OCI-M2 (cell line): Measurements from ENCODE around the gene GLG1.

Source experiments
- DNase-seq: peaks from one replicate; lab custom pipeline; 2025; ENCODE audit not compliant: unreplicated experiment; lab: John Stamatoyannopoulos, UW

Gene GLG1

DNA sequence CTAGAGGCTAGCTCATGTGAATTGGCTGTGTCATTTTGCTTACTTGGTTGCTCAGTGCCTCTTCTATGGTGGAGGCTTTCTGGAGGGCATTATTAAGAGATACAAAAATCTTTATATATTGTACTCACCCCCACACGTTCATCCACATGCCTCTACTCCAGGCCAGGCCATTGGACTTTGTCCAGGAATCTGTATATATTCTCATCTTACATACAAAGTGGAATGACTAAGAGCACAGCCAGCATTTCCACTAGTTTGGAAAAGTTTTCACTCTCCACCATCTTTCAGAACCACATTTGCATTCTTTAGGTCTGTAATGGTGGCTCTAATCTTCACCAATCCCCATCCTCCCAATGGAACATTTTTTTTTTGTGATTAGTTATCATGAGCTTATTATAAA, 4.8 kb upstream of the GLG1 start:
- no peak for DNase-seq

DNA sequence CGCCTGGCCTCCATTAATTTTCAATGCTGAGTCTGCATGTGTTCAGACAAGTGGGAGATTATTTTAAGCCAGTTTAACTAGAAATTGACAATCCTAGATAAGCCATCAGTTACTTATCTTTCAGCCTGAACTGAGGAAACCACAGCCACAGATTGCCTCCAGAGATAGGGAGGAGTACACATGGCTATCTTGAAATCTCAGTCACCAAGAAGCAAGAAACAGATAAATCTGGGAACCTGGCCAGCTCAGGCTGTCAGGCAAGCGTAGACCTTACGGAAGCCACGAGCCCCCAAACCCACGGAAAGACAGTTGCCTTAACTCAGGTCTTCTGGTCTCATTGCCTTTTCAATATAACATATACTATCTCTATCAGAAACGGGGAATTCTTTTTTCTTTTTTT, 2.0 kb upstream of the GLG1 start:
- no peak for DNase-seq

DNA sequence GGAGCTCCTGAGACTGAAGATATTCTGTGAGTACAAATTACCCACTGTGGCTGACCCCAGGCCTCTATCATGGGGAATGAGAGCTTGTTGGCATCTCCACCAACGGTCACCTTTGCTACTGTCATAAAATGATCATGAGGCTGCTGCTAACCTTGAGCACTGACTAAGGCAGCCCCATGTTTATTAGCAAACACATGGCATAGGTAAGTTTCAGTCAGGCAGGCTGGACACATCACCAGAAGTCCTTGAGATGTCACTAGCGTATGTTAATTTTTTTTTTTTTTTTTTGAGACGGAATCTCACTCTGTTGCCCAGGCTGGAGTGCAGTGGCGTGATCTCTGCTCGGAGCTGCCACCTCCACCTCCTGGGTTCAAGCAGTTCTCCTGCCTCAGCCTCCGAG, 1.5 kb upstream of the GLG1 start:
- DNase-seq: no peak

DNA sequence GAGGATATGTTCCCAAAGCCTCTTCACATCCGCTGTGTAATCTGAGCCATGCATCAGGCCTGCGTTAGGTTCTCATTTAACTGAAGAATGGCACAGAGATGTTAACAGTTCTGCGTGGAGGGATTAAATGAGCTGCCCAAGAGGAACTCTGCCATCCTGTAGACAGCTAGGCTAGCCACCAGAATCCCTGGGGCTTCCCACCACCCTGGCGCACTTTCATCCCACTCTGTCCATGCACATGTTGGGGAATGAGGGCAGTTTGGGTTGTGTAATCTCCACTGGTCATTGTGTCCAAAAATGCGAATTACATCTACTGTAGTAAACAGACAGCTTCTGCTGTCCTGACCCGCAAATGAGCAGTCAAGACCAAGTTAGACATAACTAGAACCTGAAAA, 1.0 kb upstream of the GLG1 start:
- no peak for DNase-seq

DNA sequence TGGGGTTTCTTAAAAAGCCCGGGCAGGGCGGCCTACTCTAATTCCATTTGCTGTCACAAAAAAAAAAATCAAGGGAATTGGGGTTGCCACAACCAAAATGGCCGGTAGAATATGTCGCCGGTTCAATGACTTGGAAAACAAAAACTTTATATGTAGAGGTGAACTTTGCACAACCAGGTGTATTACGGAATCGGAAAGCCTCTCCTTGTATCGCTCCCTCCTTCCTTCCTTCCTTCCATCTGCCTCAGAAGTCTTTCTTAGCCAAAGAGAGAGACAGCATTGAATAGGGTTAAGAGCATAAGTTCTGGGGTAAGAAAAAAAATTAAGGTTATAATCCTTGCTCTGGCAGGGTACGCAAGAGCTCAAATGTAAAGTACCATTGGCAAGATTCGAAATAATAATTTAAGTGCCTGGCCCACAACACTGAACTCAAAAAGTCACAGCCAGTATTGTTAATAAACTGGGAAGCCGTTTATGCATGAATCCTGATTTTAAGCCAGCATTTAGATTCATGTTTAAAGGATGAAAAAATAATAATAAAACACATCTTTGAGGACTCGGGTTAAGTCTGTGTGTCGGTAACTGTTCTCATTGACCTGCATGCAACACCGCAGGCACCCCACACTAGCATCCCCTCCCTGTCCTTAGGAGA, 522 bp upstream of the GLG1 start:
- no peak for DNase-seq

DNA sequence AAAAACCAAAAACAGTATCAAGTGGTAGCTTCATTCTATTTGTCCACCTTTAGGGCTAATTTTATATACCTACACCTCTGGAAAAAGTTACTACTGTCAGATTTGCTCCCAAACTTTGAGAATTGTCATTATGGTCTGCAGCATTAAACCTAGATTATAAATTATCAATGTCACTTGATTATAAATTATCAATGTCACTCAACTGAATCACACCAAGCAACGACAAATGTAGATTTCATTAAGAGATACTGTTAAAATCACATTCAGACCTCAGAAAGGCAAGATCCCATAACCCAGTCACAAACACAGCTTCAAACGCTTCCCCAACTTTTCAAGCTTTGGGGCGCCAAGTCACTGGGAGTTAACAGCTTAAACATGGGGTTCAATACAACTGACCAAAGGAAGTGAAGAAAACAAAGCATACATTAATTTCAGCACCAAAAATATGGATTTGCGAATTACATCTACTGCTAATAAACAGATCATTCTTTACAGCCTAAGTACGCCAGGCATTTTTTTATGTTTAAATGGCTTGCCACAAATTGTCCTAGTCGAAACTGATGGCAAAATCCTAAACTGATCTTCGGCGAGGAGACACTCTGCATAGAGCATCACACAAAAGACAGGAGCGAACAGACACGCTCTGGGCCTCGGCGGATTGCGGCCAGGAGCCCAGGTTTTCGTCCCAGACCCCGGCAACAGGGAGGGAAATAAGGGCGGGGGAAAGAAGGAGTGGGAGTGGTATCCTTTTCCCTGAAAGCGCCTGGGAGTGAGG, 981 bp downstream of the GLG1 start:
- DNase-seq: no peak

DNA sequence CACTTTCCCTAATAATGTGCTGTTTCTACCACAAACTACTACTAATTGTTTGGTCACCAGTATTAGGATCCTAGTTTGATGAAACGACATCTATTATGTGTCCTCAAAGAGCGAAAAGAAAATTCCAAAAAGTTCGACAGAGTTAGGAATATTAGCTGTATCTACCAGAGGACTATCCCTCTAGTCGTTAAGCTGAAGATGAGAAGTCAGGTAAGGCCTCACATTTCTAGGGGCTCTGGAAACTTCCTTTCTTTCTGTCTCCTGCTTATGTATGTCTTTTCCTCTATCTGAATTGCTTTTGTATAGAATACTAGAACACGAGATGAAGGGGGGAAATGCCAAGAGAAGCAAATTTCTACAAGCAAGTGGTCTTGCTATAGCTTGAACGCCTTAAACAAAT, 1.6 kb downstream of the GLG1 start:
- DNase-seq: no peak

DNA sequence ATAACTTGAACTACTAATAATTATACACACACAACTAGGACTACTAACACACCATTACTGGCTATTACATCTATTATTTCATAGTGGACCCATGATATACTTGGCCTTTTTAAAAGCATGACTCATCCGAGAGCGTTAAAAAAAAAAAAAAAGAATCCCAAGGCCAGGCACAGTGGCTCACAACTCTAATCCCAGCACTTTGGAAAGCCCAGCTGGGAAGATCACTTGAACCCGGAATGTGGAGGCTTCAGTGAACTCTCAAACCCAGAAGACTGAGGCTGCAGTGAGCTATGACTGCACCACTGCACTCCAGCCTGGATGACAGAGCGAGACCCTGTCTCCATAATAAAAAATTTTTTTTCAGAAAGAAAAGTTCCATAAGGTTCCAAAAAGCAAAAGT, 3.1 kb downstream of the GLG1 start:
- no peak for DNase-seq

DNA sequence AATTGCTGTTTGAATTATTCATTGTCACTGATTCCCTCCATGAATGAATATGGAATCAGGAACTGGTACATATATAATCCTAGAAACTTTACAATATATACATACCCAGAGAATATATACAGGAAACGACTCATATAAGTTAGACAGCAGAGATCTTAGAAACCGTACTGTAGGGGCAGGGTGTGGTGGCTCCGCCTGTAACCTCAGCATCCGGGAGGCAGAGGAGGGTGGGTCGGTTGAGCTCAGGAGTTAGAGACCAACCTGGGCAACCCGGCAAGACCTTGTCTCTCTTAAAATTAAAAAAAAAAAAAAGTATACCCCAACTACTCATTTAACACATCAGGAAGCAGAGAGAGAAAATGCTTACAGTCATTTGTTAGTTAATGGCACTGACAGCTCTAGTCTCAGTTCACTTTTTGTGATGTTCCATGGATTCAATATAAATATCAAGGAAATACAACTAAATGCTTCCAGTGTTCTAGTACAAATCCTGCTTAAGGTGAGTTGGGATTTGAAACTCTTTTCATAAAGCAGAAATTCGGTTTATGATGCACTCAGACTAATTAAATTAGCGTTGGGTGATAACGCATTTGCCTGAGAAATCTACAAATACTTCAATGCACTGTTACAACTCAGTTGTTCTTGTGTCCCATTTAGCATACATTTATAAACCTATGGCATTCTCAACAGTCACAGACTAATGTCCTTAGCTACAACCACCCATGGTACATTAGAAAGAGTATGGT, 5.6 kb downstream of the GLG1 start:
- DNase-seq: no peak

DNA sequence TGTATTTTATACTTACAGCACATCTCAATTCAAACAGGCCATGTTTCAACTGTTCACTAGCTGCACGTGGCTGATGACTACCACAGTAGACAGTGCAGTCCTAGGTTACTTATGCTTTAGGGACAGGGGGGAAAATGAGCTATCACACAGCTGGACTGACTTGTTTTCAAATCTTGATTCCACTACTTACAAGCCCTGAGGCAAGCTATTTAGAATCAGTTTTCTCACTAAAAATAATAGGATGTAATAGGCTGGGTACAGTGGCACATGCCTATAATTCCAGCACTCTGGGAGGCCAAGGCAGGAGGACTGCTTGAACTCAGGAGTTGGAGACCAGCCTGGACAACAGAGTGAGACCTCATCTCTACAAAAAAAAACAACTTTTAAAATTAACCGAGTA, 10.3 kb downstream of the GLG1 start:
- no peak for DNase-seq

DNA sequence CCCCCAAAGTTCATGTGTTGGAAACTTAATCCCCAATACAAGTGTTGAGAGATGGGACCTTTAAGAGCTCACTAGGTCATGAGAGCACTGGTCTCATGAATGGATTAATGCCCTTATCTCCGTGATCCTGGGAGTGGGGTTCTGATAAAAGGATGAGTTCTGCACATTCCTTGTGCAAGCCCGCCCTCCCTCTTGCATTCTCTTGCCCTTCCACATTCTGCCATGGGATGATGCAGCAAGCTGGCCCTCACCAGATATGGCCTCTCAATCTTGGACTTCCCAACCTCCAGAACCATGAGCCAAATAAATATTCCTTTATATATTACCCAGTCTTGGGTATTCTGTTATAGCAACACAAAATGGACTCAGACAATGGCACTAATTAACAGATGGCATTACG, 14.1 kb downstream of the GLG1 start:
- no peak for DNase-seq

DNA sequence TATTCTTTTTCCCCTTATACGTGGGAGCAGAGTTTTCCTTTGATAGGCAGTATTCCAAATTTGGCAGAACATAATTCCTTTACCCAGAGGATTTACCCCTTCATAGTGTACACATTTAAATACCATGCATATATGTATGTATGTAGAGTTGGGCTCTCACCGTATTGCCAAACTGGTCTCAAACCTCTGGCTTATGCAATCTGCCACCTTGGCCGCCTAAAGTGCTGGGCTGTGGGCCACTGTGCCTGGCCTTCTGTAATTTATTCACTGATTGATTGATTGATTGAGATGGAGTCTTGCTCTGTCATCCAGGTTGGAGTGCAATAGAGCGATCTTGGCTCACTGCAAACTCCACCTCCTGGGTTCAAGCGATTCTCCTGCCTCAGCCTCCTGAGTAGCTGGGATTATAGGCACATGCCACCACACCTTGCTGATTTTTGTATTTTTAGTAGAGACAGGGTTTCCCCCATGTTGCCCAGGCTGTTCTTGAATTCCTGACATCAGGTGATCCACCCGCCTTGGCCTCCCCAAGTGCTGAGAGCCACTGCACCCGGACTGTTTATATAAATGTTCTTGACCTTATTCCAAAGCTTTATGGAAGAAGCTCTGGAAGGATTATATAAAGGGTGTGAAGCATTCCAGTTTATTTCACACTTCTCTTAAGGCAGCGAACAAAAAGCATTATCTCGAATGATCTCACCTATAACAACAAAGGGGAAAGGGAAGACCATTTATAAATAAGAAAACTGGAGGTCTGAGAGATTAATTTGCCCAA, 14.9 kb downstream of the GLG1 start:
- DNase-seq: no peak

DNA sequence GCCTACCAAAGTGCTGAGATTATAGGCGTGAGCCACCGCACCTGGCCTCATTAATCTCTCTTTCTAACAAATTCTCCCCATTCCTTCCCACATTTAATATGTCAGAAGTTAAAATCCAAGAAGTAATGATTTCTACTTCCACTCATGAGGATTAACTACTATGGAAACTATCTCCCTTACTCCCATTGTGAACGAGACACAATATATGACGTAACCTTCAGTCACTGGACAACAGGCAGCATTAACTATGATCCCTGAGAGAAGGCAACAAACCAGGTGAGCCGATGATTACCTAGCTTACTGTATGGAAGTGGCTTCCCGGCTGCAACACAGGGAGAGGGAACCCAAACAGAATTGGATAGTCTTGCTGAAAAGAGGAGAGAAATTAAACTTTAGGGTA, 20.0 kb downstream of the GLG1 start:
- no peak for DNase-seq

DNA sequence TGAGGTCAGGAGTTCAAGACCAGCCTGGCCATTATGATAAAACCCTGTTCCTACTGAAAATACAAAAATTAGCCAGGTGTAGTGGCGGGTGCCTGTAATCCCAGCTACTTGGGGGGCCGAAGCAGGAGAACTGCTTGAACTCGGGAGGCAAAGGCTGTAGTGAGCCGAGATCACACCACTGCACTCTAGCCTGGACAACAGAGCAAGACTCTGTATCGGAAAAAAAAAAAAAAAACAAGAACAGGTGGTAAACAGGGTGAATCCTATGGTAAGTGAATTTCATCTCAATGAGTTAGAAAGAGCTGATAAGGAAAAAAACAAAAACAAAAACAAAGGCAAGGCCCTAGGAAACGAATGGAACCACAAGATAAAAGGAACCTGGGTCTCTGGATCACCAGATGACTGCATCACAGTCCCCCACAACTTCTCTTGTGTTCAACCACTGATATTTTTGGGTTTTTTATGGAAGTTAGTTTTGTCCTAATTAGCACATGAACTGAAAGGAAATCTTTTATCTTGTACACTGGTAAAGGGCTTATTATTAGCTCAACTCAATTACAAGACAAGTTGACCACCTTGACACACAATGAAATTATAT, 21.0 kb downstream of the GLG1 start:
- DNase-seq: no peak

DNA sequence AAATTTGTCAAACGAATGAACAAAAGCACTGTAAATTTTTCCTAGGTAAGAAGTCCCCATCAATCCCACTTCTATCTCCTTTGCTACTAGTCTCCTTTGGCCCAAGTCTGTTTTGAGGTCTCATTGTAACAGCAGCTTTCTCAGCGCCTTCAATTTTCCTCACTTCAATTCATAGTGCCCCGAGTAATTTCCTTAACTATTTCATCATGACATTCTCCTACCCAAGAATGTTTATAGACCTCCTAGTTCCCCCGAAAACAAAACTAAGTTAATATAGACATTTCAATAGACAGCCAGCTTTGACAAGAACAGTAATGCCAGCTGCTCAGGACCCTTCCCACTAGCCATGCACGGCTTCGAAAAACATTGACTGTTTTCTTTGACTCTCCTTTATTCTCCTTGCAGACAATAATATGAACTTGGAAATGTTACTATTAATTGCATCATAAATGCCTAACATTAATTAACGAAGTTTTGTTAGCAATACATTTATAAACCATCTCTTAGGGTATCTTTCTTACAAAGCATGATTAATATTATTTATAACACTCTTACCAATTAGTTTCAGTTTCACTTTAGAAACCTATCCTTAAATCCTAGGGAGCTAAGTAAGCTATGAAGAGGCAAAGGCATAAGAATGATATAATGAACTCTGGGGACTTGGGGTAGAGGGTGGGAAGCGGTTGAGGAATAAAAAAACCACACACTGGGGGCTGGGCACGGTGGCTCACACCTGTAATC, 22.8 kb downstream of the GLG1 start:
- no peak for DNase-seq

DNA sequence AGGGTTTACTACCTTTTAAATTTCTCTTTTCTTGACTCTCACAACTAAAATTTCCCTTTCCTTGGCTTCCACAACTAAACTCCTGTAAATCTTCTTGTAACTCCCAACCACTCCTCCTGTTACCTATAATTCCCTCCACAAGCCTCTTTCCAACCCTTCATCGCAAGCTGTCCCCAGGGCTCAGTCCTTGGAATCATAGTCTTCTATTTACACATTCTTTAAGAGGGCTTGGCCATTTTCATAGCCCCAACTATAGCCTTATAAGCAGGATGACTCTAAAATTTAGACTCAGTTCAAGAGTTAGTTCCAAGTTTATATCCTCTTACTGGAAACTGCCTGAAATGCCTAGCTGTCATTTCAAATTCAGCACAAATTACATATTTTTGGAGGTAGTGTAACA, 23.9 kb downstream of the GLG1 start:
- DNase-seq: no peak

DNA sequence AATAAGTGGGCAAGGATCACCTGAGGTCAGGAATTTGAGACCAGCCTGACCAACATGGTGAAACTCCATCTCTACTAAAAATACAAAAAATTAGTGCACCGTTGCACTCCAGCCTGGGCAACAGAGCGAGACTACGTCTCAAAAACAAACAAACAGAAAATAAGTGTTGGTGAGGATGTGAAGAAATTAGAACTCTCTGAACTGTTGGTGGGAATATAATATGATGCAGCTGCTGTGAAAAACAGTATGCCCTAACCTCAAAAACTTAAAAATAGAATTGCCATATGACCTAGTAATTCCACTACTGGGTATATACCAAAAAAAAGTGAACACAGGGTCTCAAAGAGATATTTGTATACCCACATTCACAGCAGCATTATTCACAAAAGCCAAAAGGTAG, 26.1 kb downstream of the GLG1 start:
- no peak for DNase-seq

DNA sequence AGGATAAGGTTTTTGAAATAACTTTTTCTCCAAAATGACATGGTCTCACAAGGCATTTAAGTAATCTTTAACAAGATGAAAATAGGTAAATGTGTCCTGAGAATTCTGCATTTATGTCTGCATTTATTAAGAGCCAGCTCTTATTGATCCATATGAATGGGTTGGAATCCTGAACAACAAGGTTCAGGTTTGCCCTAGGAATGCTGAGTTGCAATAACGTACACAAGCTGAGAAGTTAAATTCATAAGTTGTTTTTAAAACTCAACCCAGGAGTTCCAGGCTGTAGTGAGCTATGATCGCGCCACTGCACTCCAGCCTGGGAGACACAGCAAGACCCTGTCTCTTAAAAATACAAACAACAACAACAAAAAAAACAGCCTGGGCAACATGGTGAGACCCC, 28.1 kb downstream of the GLG1 start:
- no peak for DNase-seq

DNA sequence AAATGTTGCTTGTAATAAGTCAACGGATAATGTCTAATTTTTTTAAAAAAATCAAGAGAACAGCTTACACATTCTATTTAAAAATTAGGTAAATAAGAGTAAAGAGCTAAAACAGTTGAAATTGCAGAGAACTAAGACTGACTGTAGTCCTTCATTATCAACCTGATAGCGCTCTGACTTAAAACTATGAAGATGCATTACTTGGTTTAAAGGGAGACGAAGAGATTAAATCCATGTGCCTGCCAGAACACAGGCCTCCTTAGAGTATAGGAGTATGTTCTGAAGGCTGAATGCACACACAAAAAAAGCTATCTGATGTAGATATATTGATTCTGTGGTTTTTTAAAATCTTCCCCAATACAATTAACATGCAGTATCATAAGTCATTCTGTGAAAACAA, 28.5 kb downstream of the GLG1 start:
- no peak for DNase-seq

DNA sequence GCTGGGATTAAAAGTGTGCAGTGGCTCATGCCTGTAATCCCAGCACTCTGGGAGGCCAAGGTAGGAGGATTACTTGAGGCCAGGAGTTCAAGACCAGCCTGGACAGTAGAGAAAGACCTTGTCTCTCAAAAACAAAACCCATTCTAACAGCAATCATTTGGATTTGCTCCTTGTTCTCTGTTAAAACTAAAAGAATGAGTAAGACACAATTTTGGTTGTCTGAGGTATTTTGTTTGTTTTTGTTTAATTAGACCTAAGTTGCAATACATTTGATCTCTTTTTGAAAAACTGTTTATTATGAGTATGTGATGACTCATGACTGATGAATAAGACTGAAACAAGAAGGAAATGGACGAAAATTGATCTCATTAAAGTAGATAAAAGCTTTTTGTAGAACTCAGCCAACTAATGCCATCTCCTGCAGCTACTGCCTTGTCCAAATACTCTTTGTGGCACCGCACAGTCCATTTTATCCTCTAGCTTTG, 29.0 kb downstream of the GLG1 start:
- no peak for DNase-seq
